Right atrium auricular region (tissue), 2 donors: ENCODE results near the gene HAUS1. TPM values are rescaled to one million over a fixed set of nuclear protein-coding genes. Genes with fewer than 3 reads are reported as not detected.

Experiments
- DNase-seq: peaks from one replicate; pipeline ENCODE4 v3.0.0-alpha.2; 2019; ENCODE audit warnings: low spot score
- H3K27ac ChIP-seq, 2 donors: fragments of 200-600 bp; sonication (generic); 1 replicate in 1 of 2; 2 replicates in 1 of 2; pipeline ENCODE4 v1.5.1; 2016 to 2019
- H3K27me3 ChIP-seq, 2 donors: fragments of 200-600 bp; sonication (generic); one replicate each; pipeline versions ENCODE4 v1.5.1 to v1.6.0; 2017 to 2019
- H3K36me3 ChIP-seq: fragments of 200-600 bp; sonication (generic); one replicate; pipeline ENCODE4 v1.5.1; 2016
- H3K4me1 ChIP-seq, 2 donors: fragments of 200-600 bp; sonication (generic); one replicate each; pipeline versions ENCODE4 v1.5.1 to v1.6.0; 2017 to 2019
- H3K4me3 ChIP-seq, 2 donors: fragments of 200-600 bp; sonication (generic); 1 replicate in 1 of 2; 2 replicates in 1 of 2; pipeline ENCODE4 v1.5.1; 2017 to 2019; ENCODE audit warnings: mild to moderate bottlenecking in 1 of 2, moderate library complexity in 1 of 2
- H3K9me3 ChIP-seq, 2 donors: fragments of 200-600 bp; sonication (generic); one replicate each; pipeline ENCODE4 v1.5.1; 2019
- total RNA-seq, 2 donors: library from RNA; depleted of rRNA; stranded (reverse); fragments of >200 nt; gene quantifications; one replicate each; pipeline ENCODE4 v1.1.0, GENCODE V29; 2016
- TF ChIP-seq, protein P1 (sequence below), 2 donors: fragments of 200-600 bp; sonication (generic); IDR thresholded peaks; one replicate each; pipeline ENCODE4 v1.5.1; 2019; ENCODE audit warnings: antibody characterized with exemption in 2 of 2

The HAUS1 gene
- total RNA-seq, 2 donors from 2014 or later, result 12.5 to 16.8 TPM

GRCh38 chr18:46097431-46097800, 6.8 kb upstream of the HAUS1 start:
- Histone ChIP-seq H3K9me3 (no peaks in the 10 kb centered on the region), H3K27me3 (no peaks in the 10 kb centered on the region), H3K27ac (peak overlapping the region; percentile 97), H3K4me1 (peaks cover 0 to 42% of the 10 kb centered on the region in 2 donors), H3K36me3 (peaks cover 32% of the 10 kb centered on the region), H3K4me3 (peak overlapping the region; percentile 89 to 100)
- no peak for DNase-seq
- TF ChIP-seq, protein P1, sequence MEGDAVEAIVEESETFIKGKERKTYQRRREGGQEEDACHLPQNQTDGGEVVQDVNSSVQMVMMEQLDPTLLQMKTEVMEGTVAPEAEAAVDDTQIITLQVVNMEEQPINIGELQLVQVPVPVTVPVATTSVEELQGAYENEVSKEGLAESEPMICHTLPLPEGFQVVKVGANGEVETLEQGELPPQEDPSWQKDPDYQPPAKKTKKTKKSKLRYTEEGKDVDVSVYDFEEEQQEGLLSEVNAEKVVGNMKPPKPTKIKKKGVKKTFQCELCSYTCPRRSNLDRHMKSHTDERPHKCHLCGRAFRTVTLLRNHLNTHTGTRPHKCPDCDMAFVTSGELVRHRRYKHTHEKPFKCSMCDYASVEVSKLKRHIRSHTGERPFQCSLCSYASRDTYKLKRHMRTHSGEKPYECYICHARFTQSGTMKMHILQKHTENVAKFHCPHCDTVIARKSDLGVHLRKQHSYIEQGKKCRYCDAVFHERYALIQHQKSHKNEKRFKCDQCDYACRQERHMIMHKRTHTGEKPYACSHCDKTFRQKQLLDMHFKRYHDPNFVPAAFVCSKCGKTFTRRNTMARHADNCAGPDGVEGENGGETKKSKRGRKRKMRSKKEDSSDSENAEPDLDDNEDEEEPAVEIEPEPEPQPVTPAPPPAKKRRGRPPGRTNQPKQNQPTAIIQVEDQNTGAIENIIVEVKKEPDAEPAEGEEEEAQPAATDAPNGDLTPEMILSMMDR (IDR thresholded peaks at IDR 0.05), result no peak

DNA sequence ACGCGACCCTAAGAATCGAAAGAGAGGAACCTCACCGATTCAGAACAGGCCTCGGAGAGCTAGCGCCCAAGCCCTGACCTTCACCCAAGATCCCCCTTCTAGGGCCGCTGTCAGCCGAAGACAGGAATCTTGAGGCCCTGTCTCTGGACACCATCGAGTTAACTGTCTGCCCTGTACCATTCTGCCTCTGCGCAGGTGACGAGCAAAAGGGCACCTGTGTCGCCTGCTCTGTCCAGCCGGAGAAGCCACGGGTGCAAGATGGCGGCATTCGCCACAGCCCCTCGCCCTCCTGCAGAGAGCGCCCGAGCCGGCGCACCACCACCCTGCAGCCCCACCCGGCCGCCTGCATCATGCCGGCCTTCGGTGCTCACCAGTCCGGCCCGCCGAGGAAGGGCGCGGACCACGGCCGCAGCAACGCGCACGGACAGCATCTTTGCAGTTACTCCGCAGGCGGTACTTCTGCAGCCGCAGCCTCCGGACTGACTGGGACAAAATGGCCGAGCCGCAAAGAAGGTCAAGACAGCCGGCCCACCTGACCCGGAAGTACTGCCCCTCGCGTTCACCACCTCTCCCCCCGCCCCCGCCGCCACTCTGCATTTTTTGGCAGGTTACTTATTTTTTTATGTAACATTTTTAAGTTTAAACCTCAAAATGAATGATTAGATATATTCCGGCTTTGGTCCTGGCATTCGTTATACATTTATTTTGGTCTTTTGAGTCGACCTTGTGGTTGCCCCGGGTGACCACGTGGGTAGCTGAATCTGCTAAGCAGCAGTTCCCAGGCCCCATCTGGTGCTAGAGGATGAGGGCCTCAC, 6.2 kb upstream of the HAUS1 start, which contains the start of gene ATP5F1A:
Gene ATP5F1A (minus strand): TSS at position 496 of the 815 bp plus-strand sequence. CDS start 65 bp downstream, at position 431.
- Histone ChIP-seq H3K27me3 (no peaks in the 10 kb centered on the region), H3K36me3 (peaks cover 26% of the 10 kb centered on the region), H3K4me1 (peaks cover 0 to 42% of the 10 kb centered on the region in 2 donors), H3K9me3 (no peaks in the 10 kb centered on the region), H3K4me3 (peak within 1 kb of the TSS; percentile 89 to 100), H3K27ac (peak within 1 kb of the TSS; percentile 97)
- DNase-seq, result peak; percentile 89
- TF ChIP-seq, protein P1 (IDR thresholded peaks at IDR 0.05), result no peak

GRCh38 chr18:46098616-46098933, 5.6 kb upstream of the HAUS1 start:
- Histone ChIP-seq H3K9me3 (no peaks in the 10 kb centered on the region), H3K4me3 (peak overlapping the region; percentile 89 to 100), H3K4me1 (peaks cover 0 to 37% of the 10 kb centered on the region in 2 donors), H3K36me3 (peaks cover 20% of the 10 kb centered on the region), H3K27me3 (no peaks in the 10 kb centered on the region), H3K27ac (peak overlapping the region; percentile 97)
- DNase-seq, result no peak
- TF ChIP-seq, protein P1 (IDR thresholded peaks at IDR 0.05), result no peak

- TF ChIP-seq, protein P1 (IDR thresholded peaks at IDR 0.05), result no peak
- Histone ChIP-seq H3K27ac (no peak overlapping the region), H3K36me3 (peaks cover 12% of the 10 kb centered on the region), H3K27me3 (no peaks in the 10 kb centered on the region), H3K9me3 (no peaks in the 10 kb centered on the region), H3K4me1 (peaks cover 0 to 34% of the 10 kb centered on the region in 2 donors), H3K4me3 (no peak overlapping the region)
- DNase-seq, result no peak
These were observed 4.7 kb upstream of the HAUS1 start for GRCh38 chr18:46099463-46099862.

GRCh38 chr18:46109386-46109785, 5.2 kb downstream of the HAUS1 start:
- Histone ChIP-seq H3K27me3 (no peaks in the 10 kb centered on the region), H3K36me3 (no peaks in the 10 kb centered on the region)

More at GRCh38 chr18:46109386-46109785, 5.2 kb downstream of the HAUS1 start:
- Histone ChIP-seq H3K9me3 (no peaks in the 10 kb centered on the region), H3K27ac (no peak overlapping the region), H3K4me1 (peaks cover 0 to 5% of the 10 kb centered on the region in 2 donors), H3K4me3 (no peak overlapping the region)
- DNase-seq, result no peak
- TF ChIP-seq, protein P1 (IDR thresholded peaks at IDR 0.05), result no peak
